Measurements from ENCODE around the gene HES5.

Gene HES5

DNA sequence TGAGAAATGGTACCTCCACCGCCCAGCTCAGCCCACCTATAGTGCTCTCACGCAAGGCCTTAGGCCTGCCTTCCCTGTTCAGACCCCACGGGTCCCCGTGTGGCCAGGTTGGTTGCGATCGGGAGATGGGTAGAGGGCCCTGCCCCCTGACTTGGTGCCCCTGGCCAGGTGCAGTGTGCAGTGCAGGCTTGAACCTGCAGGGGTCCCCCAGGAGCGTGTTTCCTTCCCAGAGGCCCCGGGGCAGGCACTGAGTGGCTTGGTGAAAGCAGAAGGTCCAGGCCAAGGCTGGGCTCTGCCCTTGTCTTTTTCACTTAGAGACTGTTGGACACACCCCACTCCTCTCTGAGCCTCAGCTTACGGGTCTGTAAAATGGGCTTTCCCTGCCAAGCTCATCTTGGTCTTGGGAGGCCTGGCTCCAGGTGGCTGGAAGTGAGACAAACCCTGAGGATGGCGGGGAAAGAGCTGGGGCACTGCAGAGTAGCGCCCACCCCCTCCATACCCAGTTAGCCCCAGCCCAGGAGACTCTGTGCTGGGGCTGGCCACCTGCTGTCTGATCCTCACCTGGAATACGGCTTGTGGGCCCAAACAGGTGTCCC lies 9.3 kb upstream of the HES5 start:
- DNase-seq = peak; percentile 64
- H3K27ac ChIP-seq = no peak overlapping the region
- H3K36me3 ChIP-seq = no peaks in the 10 kb centered on the region
- no peak overlapping the region for H3K4me3 ChIP-seq (ENCODE audit: low read depth, low read length)
- H3K9me3 ChIP-seq (ENCODE audit: severe bottlenecking) = no peaks in the 10 kb centered on the region
- TF ChIP-seq, protein P1, sequence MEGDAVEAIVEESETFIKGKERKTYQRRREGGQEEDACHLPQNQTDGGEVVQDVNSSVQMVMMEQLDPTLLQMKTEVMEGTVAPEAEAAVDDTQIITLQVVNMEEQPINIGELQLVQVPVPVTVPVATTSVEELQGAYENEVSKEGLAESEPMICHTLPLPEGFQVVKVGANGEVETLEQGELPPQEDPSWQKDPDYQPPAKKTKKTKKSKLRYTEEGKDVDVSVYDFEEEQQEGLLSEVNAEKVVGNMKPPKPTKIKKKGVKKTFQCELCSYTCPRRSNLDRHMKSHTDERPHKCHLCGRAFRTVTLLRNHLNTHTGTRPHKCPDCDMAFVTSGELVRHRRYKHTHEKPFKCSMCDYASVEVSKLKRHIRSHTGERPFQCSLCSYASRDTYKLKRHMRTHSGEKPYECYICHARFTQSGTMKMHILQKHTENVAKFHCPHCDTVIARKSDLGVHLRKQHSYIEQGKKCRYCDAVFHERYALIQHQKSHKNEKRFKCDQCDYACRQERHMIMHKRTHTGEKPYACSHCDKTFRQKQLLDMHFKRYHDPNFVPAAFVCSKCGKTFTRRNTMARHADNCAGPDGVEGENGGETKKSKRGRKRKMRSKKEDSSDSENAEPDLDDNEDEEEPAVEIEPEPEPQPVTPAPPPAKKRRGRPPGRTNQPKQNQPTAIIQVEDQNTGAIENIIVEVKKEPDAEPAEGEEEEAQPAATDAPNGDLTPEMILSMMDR (IDR thresholded peaks at IDR 0.05; ENCODE audit: low read depth, low read length) = peak; percentile 67
- H3K27me3 ChIP-seq (ENCODE audit: insufficient read depth, low read depth, severe bottlenecking) = no peaks in the 10 kb centered on the region

GRCh38 chr1:2538872-2539271 lies 8.8 kb upstream of the HES5 start:
- TF ChIP-seq, protein P1 (IDR thresholded peaks at IDR 0.05; ENCODE audit: low read depth, low read length) = no peak
- no peak overlapping the region for H3K4me3 ChIP-seq (ENCODE audit: low read depth, low read length)
- no peaks in the 10 kb centered on the region for H3K9me3 ChIP-seq (ENCODE audit: severe bottlenecking)
- no peak for DNase-seq
- H3K27me3 ChIP-seq (ENCODE audit: insufficient read depth, low read depth, severe bottlenecking) = no peaks in the 10 kb centered on the region
- H3K36me3 ChIP-seq = no peaks in the 10 kb centered on the region
- no peak overlapping the region for H3K27ac ChIP-seq

DNA sequence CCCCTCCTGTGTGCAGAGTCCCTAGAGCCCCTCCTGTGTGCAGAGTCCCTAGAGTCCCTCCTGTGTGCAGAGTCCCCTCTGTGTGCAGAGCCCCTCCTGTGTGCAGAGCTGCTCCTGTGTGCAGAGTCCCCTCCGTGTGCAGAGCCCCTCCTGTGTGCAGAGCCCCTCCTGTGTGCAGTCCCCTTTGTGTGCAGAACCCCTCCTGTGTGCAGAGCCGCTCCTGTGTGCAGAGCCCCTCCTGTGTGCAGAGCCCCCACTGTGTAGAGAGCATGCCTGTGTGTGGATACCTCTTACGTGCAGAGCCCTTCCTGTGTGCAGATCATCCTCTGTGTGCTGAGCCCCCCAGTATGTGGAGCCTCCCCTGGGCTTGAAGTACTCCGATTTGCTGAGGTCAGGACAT lies 8.3 kb upstream of the HES5 start:
- no peaks in the 10 kb centered on the region for H3K27me3 ChIP-seq (ENCODE audit: insufficient read depth, low read depth, severe bottlenecking)
- H3K36me3 ChIP-seq = no peaks in the 10 kb centered on the region
- H3K9me3 ChIP-seq (ENCODE audit: severe bottlenecking) = no peaks in the 10 kb centered on the region
- TF ChIP-seq, protein P1 (IDR thresholded peaks at IDR 0.05; ENCODE audit: low read depth, low read length) = no peak
- no peak for DNase-seq
- H3K27ac ChIP-seq = no peak overlapping the region
- H3K4me3 ChIP-seq (ENCODE audit: low read depth, low read length) = no peak overlapping the region

GRCh38 chr1:2537784-2538115 lies 7.7 kb upstream of the HES5 start:
- TF ChIP-seq, protein P1 (IDR thresholded peaks at IDR 0.05; ENCODE audit: low read depth, low read length) = no peak
- Histone ChIP-seq H3K27me3 (ENCODE audit: insufficient read depth, low read depth, severe bottlenecking) (no peaks in the 10 kb centered on the region), H3K36me3 (no peaks in the 10 kb centered on the region), H3K9me3 (ENCODE audit: severe bottlenecking) (no peaks in the 10 kb centered on the region), H3K4me3 (ENCODE audit: low read depth, low read length) (no peak overlapping the region), H3K27ac (no peak overlapping the region)
- no peak for DNase-seq

GRCh38 chr1:2535981-2536380 lies 5.9 kb upstream of the HES5 start:
- DNase-seq = no peak
- Histone ChIP-seq H3K9me3 (ENCODE audit: severe bottlenecking) (no peaks in the 10 kb centered on the region), H3K27me3 (ENCODE audit: insufficient read depth, low read depth, severe bottlenecking) (no peaks in the 10 kb centered on the region), H3K36me3 (no peaks in the 10 kb centered on the region), H3K4me3 (ENCODE audit: low read depth, low read length) (no peak overlapping the region), H3K27ac (peak overlapping the region; percentile 87)
- TF ChIP-seq, protein P1 (IDR thresholded peaks at IDR 0.05; ENCODE audit: low read depth, low read length) = no peak

DNA sequence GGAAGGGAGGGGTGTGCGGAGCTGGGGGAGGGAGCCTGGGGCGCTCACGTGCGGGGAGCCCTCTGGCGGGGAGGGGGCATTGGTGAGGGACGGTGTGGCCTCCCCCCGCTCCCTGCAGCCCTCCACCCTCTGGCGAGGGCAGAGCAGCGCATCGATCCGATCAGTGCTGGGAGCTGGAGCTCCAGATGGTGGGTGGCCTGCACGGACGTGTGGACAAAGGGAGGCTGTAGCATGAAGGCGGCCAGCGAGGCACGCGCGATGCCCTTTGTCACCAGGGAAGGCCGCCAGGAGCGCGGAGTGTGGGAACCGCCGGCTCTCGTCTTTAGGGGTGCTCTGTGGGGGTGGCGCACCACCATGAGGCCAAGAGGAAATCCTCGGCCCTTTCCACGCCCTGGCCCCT lies 5.4 kb upstream of the HES5 start:
- Histone ChIP-seq H3K27me3 (ENCODE audit: insufficient read depth, low read depth, severe bottlenecking) (no peaks in the 10 kb centered on the region), H3K4me3 (ENCODE audit: low read depth, low read length) (no peak overlapping the region), H3K9me3 (ENCODE audit: severe bottlenecking) (no peaks in the 10 kb centered on the region), H3K36me3 (no peaks in the 10 kb centered on the region), H3K27ac (peak overlapping the region; percentile 87)
- DNase-seq = peak; percentile 65
- TF ChIP-seq, protein P1 (IDR thresholded peaks at IDR 0.05; ENCODE audit: low read depth, low read length) = no peak

All from WERI-Rb-1 (cell line).